HUES48 (cell line): ENCODE data around the gene SSNA1.
"Not testable (repeated sequence)": the region's sequence is repeated elsewhere in the genome, so short reads cannot be mapped to it uniquely, and the experiment has no call there.

ENCODE experiments used
- H3K27ac ChIP-seq: one replicate; pipeline ENCODE4 v1.7.0; 2013; ENCODE audit warnings: low read depth, low read length, inconsistent platforms
- H3K27me3 ChIP-seq: 2 replicates; pipeline ENCODE4 v1.6.1; 2013; ENCODE audit warnings: mild to moderate bottlenecking, low read length; ENCODE audit not compliant: control insufficient read depth, insufficient read depth
- H3K36me3 ChIP-seq: 2 replicates; pipeline ENCODE4 v1.6.1; 2013; ENCODE audit warnings: low read length; ENCODE audit not compliant: control insufficient read depth, insufficient read depth
- H3K4me1 ChIP-seq: 2 replicates; pipeline ENCODE4 v1.6.1; 2013; ENCODE audit warnings: mild to moderate bottlenecking, low read length; ENCODE audit not compliant: control insufficient read depth, insufficient read depth
- H3K4me3 ChIP-seq: 2 replicates; pipeline ENCODE4 v1.5.1; 2013; ENCODE audit warnings: mild to moderate bottlenecking, low read depth, low read length
- H3K9ac ChIP-seq: 2 replicates; pipeline ENCODE4 v1.6.1; 2013; ENCODE audit warnings: mild to moderate bottlenecking, low read depth, low read length, moderate library complexity
- H3K9me3 ChIP-seq: 2 replicates; pipeline ENCODE4 v1.6.1; 2013; ENCODE audit warnings: low read length; ENCODE audit not compliant: control insufficient read depth, insufficient read depth

SSNA1 gene

GRCh38 chr9:137232510-137232909 lies 44.0 kb downstream of the SSNA1 start:
- H3K9ac ChIP-seq: no peak overlapping the region
- no peaks in the 10 kb centered on the region for H3K9me3 ChIP-seq
- no peaks in the 10 kb centered on the region for H3K4me1 ChIP-seq
- H3K36me3 ChIP-seq: no peaks in the 10 kb centered on the region
- no peak overlapping the region for H3K4me3 ChIP-seq
- no peak overlapping the region for H3K27ac ChIP-seq
- H3K27me3 ChIP-seq: no peaks in the 10 kb centered on the region

DNA sequence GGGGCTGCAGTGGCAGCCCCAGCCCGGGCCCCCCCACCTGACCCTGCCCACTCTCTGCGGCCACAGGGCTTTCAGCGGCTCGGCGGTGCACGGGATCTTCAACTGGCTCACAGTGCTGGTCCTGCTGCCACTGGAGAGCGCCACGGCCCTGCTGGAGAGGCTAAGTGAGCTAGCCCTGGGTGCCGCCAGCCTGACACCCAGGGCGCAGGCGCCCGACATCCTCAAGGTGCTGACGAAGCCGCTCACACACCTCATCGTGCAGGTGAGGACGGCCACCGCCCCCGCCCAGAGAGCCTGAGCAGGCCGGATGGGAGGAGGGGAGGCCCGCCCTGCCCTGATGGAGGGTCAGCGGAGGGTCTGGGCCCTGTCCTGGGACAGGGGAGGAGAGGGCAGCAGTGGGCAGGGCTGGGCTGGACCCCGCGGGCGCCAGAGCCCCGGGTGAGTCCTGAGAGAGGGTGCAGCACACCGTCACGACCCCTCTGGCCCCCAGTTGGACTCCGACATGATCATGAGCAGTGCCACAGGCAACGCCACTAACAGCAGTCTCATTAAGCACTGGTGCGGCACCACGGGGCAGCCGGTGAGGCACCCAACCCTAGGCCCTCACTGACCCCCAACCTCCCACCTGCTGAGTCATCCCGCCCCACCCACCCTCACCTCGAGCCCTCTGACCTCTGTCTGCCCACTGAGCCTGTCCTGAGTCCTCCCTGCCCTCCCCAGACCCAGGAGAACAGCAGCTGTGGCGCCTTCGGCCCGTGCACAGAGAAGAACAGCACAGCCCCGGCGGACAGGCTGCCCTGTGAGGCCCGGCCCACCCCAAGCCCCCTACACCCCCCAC lies 44.9 kb downstream of the SSNA1 start:
- Histone ChIP-seq H3K36me3 (no peaks in the 10 kb centered on the region), H3K9ac (no peak overlapping the region), H3K4me3 (no peak overlapping the region), H3K27ac (no peak overlapping the region), H3K9me3 (no peaks in the 10 kb centered on the region), H3K27me3 (no peaks in the 10 kb centered on the region), H3K4me1 (no peaks in the 10 kb centered on the region)

GRCh38 chr9:137234055-137234697 lies 45.7 kb downstream of the SSNA1 start:
- no peak overlapping the region for H3K4me3 ChIP-seq
- H3K27me3 ChIP-seq: no peaks in the 10 kb centered on the region
- H3K4me1 ChIP-seq: no peaks in the 10 kb centered on the region
- H3K36me3 ChIP-seq: no peaks in the 10 kb centered on the region
- no peak overlapping the region for H3K27ac ChIP-seq
- H3K9me3 ChIP-seq: no peaks in the 10 kb centered on the region
- H3K9ac ChIP-seq: no peak overlapping the region

DNA sequence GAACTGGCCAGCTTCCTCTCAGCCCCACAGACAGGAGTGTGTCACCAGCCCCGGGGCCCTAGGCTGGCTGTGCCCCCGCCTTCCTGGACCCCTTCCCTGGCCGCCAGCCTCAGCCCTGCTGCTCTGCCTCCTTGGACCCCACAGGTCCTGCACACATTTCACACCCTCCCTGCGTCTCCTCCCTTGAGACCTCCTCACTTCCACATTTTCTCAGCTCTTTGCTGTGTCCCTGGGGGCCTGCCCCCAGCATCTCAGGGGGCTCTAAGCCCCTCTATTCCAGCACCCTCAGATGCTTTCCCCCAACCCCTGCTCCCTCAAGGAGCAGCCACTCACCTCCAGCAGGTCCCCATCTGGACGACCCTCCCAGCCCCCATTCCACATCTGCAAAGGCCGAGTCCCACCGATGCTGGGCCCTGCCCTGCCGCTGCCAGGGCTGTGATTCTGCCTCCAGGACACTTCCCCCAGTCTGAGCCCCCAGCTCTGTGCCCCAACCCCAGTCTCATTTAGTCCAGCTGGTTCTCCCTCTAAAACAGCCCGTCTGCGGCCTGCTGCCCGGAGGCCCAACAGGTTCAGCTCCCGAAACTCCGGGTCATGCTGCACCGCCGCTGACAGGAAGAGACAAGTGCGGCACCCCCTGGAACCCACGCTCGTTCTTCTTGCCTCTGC lies 46.4 kb downstream of the SSNA1 start:
- Histone ChIP-seq H3K9me3 (no peaks in the 10 kb centered on the region), H3K36me3 (no peaks in the 10 kb centered on the region), H3K4me1 (no peaks in the 10 kb centered on the region), H3K9ac (no peak overlapping the region), H3K27ac (no peak overlapping the region), H3K27me3 (no peaks in the 10 kb centered on the region), H3K4me3 (no peak overlapping the region)

GRCh38 chr9:137235424-137236237 lies 47.2 kb downstream of the SSNA1 start:
- no peaks in the 10 kb centered on the region for H3K4me1 ChIP-seq
- no peak overlapping the region for H3K4me3 ChIP-seq
- no peaks in the 10 kb centered on the region for H3K36me3 ChIP-seq
- H3K9ac ChIP-seq: no peak overlapping the region
- H3K9me3 ChIP-seq: no peaks in the 10 kb centered on the region
- H3K27me3 ChIP-seq: no peaks in the 10 kb centered on the region
- H3K27ac ChIP-seq: no peak overlapping the region

DNA sequence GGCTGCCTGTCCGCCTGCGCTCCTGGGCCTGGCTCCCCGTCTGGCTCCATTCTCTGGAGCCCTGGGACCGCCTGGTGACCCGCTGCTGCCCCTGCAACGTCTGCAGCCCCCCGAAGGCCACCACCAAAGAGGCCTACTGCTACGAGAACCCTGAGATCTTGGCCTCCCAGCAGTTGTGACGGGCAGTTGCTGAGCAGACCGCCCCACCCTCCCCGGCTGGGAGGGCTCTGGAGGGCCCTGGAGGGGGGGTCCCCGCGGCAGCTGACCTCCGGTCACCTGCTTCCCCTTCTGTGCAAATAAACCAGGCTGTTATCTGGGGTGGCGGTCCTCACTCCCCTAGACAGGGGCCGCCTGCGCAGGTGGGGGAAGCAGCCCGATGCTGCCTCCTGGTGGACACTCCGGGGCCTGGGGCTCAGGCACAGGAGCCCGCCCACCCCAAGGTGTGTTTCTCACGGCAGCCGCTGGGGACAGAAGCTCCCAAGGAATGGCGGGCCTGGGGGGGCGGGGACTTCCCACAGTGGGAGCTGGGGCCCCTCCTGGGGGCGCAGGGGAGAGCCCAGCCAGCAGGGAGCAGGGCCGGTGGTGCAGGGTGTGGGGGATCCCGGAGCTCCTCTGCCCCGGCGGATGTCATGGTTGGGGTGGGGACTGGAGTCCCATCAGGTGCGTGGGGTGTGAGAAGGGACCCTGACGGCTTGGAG lies 47.9 kb downstream of the SSNA1 start:
- Histone ChIP-seq H3K27me3 (no peaks in the 10 kb centered on the region), H3K9ac (no peak overlapping the region), H3K27ac (no peak overlapping the region), H3K9me3 (no peaks in the 10 kb centered on the region), H3K4me3 (no peak overlapping the region), H3K36me3 (no peaks in the 10 kb centered on the region), H3K4me1 (no peaks in the 10 kb centered on the region)

- no peak overlapping the region for H3K9ac ChIP-seq
- H3K36me3 ChIP-seq: peaks cover 2% of the 10 kb centered on the region; the same call in 1 of the 2 replicates
- no peaks in the 10 kb centered on the region for H3K27me3 ChIP-seq
- H3K4me1 ChIP-seq: peaks cover under 1% of the 10 kb centered on the region; the same call in 1 of the 2 replicates
- no peak overlapping the region for H3K4me3 ChIP-seq
- no peak overlapping the region for H3K27ac ChIP-seq
- no peaks in the 10 kb centered on the region for H3K9me3 ChIP-seq
Observed at GRCh38 chr9:137236936-137237421, 48.5 kb downstream of the SSNA1 start.

- peaks cover 8% of the 10 kb centered on the region for H3K4me1 ChIP-seq
- no peak overlapping the region for H3K4me3 ChIP-seq
- peaks cover 13% of the 10 kb centered on the region for H3K36me3 ChIP-seq
- H3K27ac ChIP-seq: no peak overlapping the region
- no peak overlapping the region for H3K9ac ChIP-seq
- H3K27me3 ChIP-seq: no peaks in the 10 kb centered on the region
- H3K9me3 ChIP-seq: no peaks in the 10 kb centered on the region
Observed at GRCh38 chr9:137237759-137238726, 49.6 kb downstream of the SSNA1 start.

GRCh38 chr9:137239541-137240200 lies 51.2 kb downstream of the SSNA1 start:
- peaks cover 22% of the 10 kb centered on the region for H3K36me3 ChIP-seq
- H3K9me3 ChIP-seq, H3K27me3 ChIP-seq: not testable (repeated sequence)
- peaks cover 18% of the 10 kb centered on the region for H3K4me1 ChIP-seq
- H3K9ac ChIP-seq: peak overlapping the region; percentile 71
- H3K4me3 ChIP-seq: peak overlapping the region; percentile 85
- peak overlapping the region; percentile 96 for H3K27ac ChIP-seq
